HepG2 (cell line): ENCODE measurements around the gene FAM13B. TPM values are rescaled to one million over a fixed set of nuclear protein-coding genes. Genes with fewer than 3 reads are reported as not detected.
"Not testable (repeated sequence)": the region's sequence is repeated elsewhere in the genome, so short reads cannot be mapped to it uniquely, and the experiment has no call there.

ENCODE experiments used
- ATAC-seq: fragments of 200-7000 bp; cut with Tn5 transposase; 3 replicates; pipeline ENCODE4 v1.9.1; 2020; ENCODE audit warnings: mild to moderate bottlenecking, moderate library complexity
- BruUV-seq: library from RNA; stranded (reverse); fragments of 400-500 nt; replicated peaks from 2 replicates; lab custom pipeline; 2021; lab: Mats Ljungman, UMichigan
- CTCF ChIA-PET: fragments of 300-600 bp; formaldehyde crosslinking; extraction: SDS; loops from one replicate; lab custom pipeline; 2021; ENCODE audit warnings: low total read pairs, inconsistent platforms, low intra/inter-chr PET ratio; lab: Yijun Ruan, JAX
- POLR2A ChIA-PET: fragments of 350-600 bp; sonication (Branson Sonifier 250); formaldehyde crosslinking; loops from one replicate; lab custom pipeline; 2020; ENCODE audit warnings: antibody characterized with exemption, inconsistent platforms; lab: Yijun Ruan, JAX
- DNase-seq: peaks from one replicate; pipeline ENCODE4 v3.0.0-alpha.2; 2015; ENCODE audit warnings: low spot score
- FAIRE-seq: peaks from 3 replicates; lab custom pipeline; 2011; peaks lifted over from hg19 to GRCh38; lab: Jason Lieb, UNC
- H2AFZ ChIP-seq: one replicate; pipeline ENCODE4 v1.6.1; 2011; ENCODE audit warnings: low read length, inconsistent platforms
- H3K27ac ChIP-seq: fragments of 300-600 bp; 3 replicates; pipeline ENCODE4 v1.8.0; 2011; ENCODE audit warnings: mixed run types, mild to moderate bottlenecking, mixed read lengths, low read length, inconsistent platforms; ENCODE audit not compliant: insufficient read depth; ENCODE audit errors: extremely low read length
- H3K27me3 ChIP-seq, 2 experiments: fragments of 200-600 bp in 1 of 2; 2 replicates in 1 of 2; 3 replicates in 1 of 2; pipeline versions ENCODE4 v1.6.0 to v1.8.0; 2011; ENCODE audit warnings: low read length in 2 of 2, mild to moderate bottlenecking in 2 of 2, moderate library complexity in 2 of 2, inconsistent platforms in 1 of 2; ENCODE audit not compliant: insufficient read depth in 2 of 2, control insufficient read depth in 1 of 2
- H3K36me3 ChIP-seq, 2 experiments: fragments of 200-600 bp in 1 of 2; replicated peaks in 1 of 2; 2 replicates in 1 of 2; 3 replicates in 1 of 2; pipeline versions ENCODE4 v1.5.1 to v1.8.0; 2011; ENCODE audit warnings: low read length in 2 of 2, inconsistent platforms in 1 of 2; ENCODE audit not compliant: insufficient read depth in 2 of 2, control insufficient read depth in 1 of 2
- H3K4me1 ChIP-seq: 2 replicates; pipeline ENCODE4 v1.5.1; 2012; ENCODE audit warnings: low read length, inconsistent platforms; ENCODE audit not compliant: insufficient read depth
- H3K4me2 ChIP-seq: 2 replicates; pipeline ENCODE4 v1.6.0; 2011; ENCODE audit warnings: low read depth, low read length, inconsistent platforms
- H3K4me3 ChIP-seq, 3 experiments: fragments of 200-600 bp in 1 of 3; sonication (generic), shearing (Covaris generic) in 1 of 3; replicated peaks in 1 of 3; 2 replicates each; pipeline ENCODE4 v1.5.1; 2011 to 2016; ENCODE audit warnings: low read length in 3 of 3, inconsistent platforms in 2 of 3, low read depth in 2 of 3, mild to moderate bottlenecking in 2 of 3, control low read depth in 1 of 3, mixed read lengths in 1 of 3; ENCODE audit not compliant: insufficient read depth in 1 of 3
- H3K79me2 ChIP-seq: one replicate; pipeline ENCODE4 v1.6.1; 2011; ENCODE audit warnings: low read length, inconsistent platforms; ENCODE audit not compliant: insufficient read depth
- H3K9ac ChIP-seq: 2 replicates; pipeline ENCODE4 v1.6.0; 2011; ENCODE audit warnings: mild to moderate bottlenecking, low read depth, low read length, inconsistent platforms; ENCODE audit not compliant: insufficient read depth
- H3K9me3 ChIP-seq: 2 replicates; pipeline ENCODE4 v1.5.1; 2012; ENCODE audit warnings: mild to moderate bottlenecking, low read length
- H4K20me1 ChIP-seq: 2 replicates; pipeline ENCODE4 v1.6.0; 2011; ENCODE audit warnings: inconsistent platforms, mild to moderate bottlenecking, low read length, moderate library complexity; ENCODE audit not compliant: insufficient read depth
- CEBPG ChIP-seq: IDR thresholded peaks from 2 replicates; pipeline ENCODE4 v1.6.1; 2016
- FOXA3 ChIP-seq: IDR thresholded peaks from 2 replicates; pipeline ENCODE4 v1.6.1; 2016; ENCODE audit warnings: missing genetic modification reagents, missing compliant biosample characterization
- HCFC1 ChIP-seq: fragments of 150-350 bp; IDR thresholded peaks from 2 replicates; pipeline ENCODE4 v1.6.1; 2014; ENCODE audit warnings: low read depth, low read length
- HHEX ChIP-seq: IDR thresholded peaks from 2 replicates; pipeline ENCODE4 v1.6.1; 2016; ENCODE audit warnings: control low read depth
- MIXL1 ChIP-seq: IDR thresholded peaks from 2 replicates; pipeline ENCODE4 v1.6.1; 2016
- RAD21 ChIP-seq: fragments of 450-650 bp; formaldehyde crosslinking; IDR thresholded peaks from 2 replicates; pipeline ENCODE4 v1.5.0; 2020; ENCODE audit warnings: mild to moderate bottlenecking
- SAP130 ChIP-seq: IDR thresholded peaks from 2 replicates; pipeline ENCODE4 v1.6.1; 2016; ENCODE audit warnings: low read depth
- SMC3 ChIP-seq: IDR thresholded peaks from 2 replicates; pipeline ENCODE4 v1.6.1; 2011; ENCODE audit warnings: low read length, improper control_type of control experiment
- SRF ChIP-seq: IDR thresholded peaks from 2 replicates; pipeline ENCODE4 v1.6.1; 2011; ENCODE audit warnings: mild to moderate bottlenecking, low read depth, low read length, moderate library complexity
- STAG1 ChIP-seq: sonication (generic); formaldehyde crosslinking; IDR thresholded peaks from 2 replicates; pipeline ENCODE4 v1.4.0; 2020; ENCODE audit warnings: missing genetic modification reagents
- TEAD3 ChIP-seq: optimal IDR thresholded peaks from 2 replicates; pipeline ENCODE3; 2016; ENCODE audit warnings: borderline replicate concordance
- TOE1 ChIP-seq: sonication (generic); formaldehyde crosslinking; IDR thresholded peaks from 2 replicates; pipeline ENCODE4 v1.4.0; 2020; ENCODE audit warnings: mild to moderate bottlenecking, missing genetic modification reagents
- ZFYVE20 ChIP-seq: sonication (generic); formaldehyde crosslinking; IDR thresholded peaks from 2 replicates; pipeline ENCODE4 v1.8.0; 2023; ENCODE audit warnings: low read depth, mild to moderate bottlenecking, moderate library complexity, missing genetic modification reagents, borderline replicate concordance
- ZNF670 ChIP-seq: sonication (generic); formaldehyde crosslinking; IDR thresholded peaks from 2 replicates; pipeline ENCODE4 v1.8.0; 2022; ENCODE audit warnings: mild to moderate bottlenecking, missing genetic modification reagents, borderline replicate concordance
- WGBS: methylation state at CpG from one replicate; pipeline ENCODE4 v1.1.6; 2017; ENCODE audit warnings: low lambda C conversion rate; 5-methylcytosine and 5-hydroxymethylcytosine counted together
- in situ Hi-C: cut with HindIII; loops from 2 replicates; pipeline ENCODE4 v1.10.0; 2017; ENCODE audit warnings: low pct_unique_long_range_greater_than_20kb; ENCODE audit not compliant: extremely low pct_ligation_motif_present
- intact Hi-C: fragments of 100-400 bp; cut with micrococcal nuclease; formaldehyde crosslinking; loops from one replicate; pipeline ENCODE4 v1.10.0; 2022; ENCODE audit not compliant: unreplicated experiment
- polyA plus RNA-seq, 8 experiments: library from polyadenylated mRNA; depleted of rRNA in 3 of 8; stranded (reverse) in 7 of 8; unstranded in 1 of 8; fragments of >200 nt; fragmentation: Illumina TruSeq in 4 of 8; extraction: Trizol in 4 of 8; gene quantifications; 2 replicates each; pipeline versions ENCODE4 v1.2.1 to v1.2.3, GENCODE V29; 2011 to 2016; ENCODE audit warnings: low read depth in 4 of 8, missing spikeins in 1 of 8, mixed read lengths in 1 of 8; ENCODE audit not compliant: insufficient read depth in 1 of 8
- total RNA-seq, 5 experiments: library from RNA; depleted of rRNA; stranded (reverse); fragments of >200 nt; fragmentation: Illumina TruSeq; extraction: Trizol; gene quantifications; 2 replicates each; pipeline ENCODE4 v1.2.3, GENCODE V29; 2016; ENCODE audit warnings: low read depth in 1 of 5
- TF ChIP-seq, protein P1 (sequence below): sonication (generic); formaldehyde crosslinking; IDR thresholded peaks from 2 replicates; pipeline ENCODE4 v1.5.0; 2020; ENCODE audit warnings: mild to moderate bottlenecking, missing genetic modification reagents, moderate library complexity
- TF ChIP-seq, protein P2 (sequence below): IDR thresholded peaks from 2 replicates; pipeline ENCODE4 v1.6.1; 2012; ENCODE audit warnings: low read depth, low read length, improper control_type of control experiment

The FAM13B gene
- total and polyA plus RNA-seq, 2 of the 13 experiments (the other 11 are each of a cell fraction or from before 2014, with no cell fraction given), result 6.9 to 11.5 TPM

DNA sequence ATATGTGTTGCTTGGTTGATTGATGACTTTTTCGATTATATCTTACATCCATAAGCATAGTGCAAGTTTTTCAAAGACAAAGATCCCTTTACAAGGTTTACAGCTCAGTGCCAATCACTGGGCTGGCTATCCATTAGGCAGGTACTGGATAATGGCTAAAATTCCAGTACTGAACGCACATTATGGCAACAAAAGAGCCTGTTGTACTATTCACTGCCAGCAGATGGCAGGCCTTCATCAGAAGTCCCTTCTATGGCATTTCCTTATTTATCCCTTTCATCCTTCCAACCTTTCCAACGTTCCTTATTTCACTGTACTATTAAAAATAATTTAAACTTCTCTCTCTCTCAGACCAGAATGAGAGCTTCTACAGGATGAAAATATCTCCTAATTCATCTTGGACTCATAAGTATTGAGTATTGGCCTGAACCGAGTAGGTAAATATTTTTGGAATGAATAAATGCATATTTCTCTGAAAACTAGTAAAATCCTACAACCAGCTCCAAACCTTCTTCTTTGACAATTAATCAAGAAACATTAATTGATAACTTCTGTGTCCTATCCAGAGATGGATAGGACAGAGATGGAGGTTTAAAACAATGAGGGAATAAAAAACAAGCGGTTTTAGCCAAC lies 44.3 kb upstream of the FAM13B start:
- Histone ChIP-seq H3K27ac (no peak overlapping the region), H3K9ac (no peak overlapping the region), H3K4me1 (peaks cover 12% of the 10 kb centered on the region), H3K9me3 (no peaks in the 10 kb centered on the region), H4K20me1 (no peaks in the 10 kb centered on the region), H2AFZ (no peak overlapping the region), H3K4me3 (no peak overlapping the region), H3K36me3 (no peaks in the 10 kb centered on the region), H3K27me3 (no peaks in the 10 kb centered on the region; a peak in 1 of 5 replicates), H3K4me2 (no peak overlapping the region), H3K79me2 (no peaks in the 10 kb centered on the region)
- POLR2A ChIA-PET, result no interaction called here
- CTCF ChIA-PET, result interaction anchor here (0.6 to 5.2 kb wide), 4 partner anchors 9 to 206 kb away, joined by 4 to 69 read pairs (median 7); no protein-coding TSS in a partner anchor
- ATAC-seq (peak; percentile 71), DNase-seq (peak; percentile 61), FAIRE-seq (peak; percentile 36)
- TF ChIP-seq CEBPG (CRISPR knock-in tag), result 0 out of 2 replicates have a peak, but pooled peaks have one; percentile 24
- peak; percentile 21; the same call in 1 of the 2 replicates for TF ChIP-seq FOXA3 (CRISPR knock-in tag)
- TF ChIP-seq HCFC1, result no peak
- TF ChIP-seq ZFYVE20, result no peak
- TF ChIP-seq STAG1 (CRISPR knock-in tag), result peak; percentile 93
- no peak for TF ChIP-seq ZNF670 (CRISPR knock-in tag)
- TF ChIP-seq, protein P1, sequence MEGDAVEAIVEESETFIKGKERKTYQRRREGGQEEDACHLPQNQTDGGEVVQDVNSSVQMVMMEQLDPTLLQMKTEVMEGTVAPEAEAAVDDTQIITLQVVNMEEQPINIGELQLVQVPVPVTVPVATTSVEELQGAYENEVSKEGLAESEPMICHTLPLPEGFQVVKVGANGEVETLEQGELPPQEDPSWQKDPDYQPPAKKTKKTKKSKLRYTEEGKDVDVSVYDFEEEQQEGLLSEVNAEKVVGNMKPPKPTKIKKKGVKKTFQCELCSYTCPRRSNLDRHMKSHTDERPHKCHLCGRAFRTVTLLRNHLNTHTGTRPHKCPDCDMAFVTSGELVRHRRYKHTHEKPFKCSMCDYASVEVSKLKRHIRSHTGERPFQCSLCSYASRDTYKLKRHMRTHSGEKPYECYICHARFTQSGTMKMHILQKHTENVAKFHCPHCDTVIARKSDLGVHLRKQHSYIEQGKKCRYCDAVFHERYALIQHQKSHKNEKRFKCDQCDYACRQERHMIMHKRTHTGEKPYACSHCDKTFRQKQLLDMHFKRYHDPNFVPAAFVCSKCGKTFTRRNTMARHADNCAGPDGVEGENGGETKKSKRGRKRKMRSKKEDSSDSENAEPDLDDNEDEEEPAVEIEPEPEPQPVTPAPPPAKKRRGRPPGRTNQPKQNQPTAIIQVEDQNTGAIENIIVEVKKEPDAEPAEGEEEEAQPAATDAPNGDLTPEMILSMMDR (CRISPR knock-in tag), result peak; percentile 85
- TF ChIP-seq, protein P2, sequence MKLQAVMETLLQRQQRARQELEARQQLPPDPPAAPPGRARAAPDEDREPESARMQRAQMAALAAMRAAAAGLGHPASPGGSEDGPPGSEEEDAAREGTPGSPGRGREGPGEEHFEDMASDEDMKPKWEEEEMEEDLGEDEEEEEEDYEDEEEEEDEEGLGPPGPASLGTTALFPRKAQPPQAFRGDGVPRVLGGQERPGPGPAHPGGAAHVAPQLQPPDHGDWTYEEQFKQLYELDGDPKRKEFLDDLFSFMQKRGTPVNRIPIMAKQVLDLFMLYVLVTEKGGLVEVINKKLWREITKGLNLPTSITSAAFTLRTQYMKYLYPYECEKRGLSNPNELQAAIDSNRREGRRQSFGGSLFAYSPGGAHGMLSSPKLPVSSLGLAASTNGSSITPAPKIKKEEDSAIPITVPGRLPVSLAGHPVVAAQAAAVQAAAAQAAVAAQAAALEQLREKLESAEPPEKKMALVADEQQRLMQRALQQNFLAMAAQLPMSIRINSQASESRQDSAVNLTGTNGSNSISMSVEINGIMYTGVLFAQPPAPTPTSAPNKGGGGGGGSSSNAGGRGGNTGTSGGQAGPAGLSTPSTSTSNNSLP, result 0 out of 2 replicates have a peak, but pooled peaks have one; percentile 25
- peak; percentile 98 for TF ChIP-seq SMC3
- TF ChIP-seq TOE1 (CRISPR knock-in tag), result 0 out of 2 replicates have a peak, but pooled peaks have one; percentile 46
- no peak for TF ChIP-seq HHEX (CRISPR knock-in tag)
- TF ChIP-seq RAD21 (CRISPR knock-in tag), result peak; percentile 75
- peak; percentile 28 for TF ChIP-seq TEAD3 (CRISPR knock-in tag)
- peak; percentile 57; the same call in 1 of the 2 replicates for TF ChIP-seq SRF
- 0 out of 2 replicates have a peak, but pooled peaks have one; percentile 18 for TF ChIP-seq SAP130
- TF ChIP-seq MIXL1 (CRISPR knock-in tag), result 0 out of 2 replicates have a peak, but pooled peaks have one; percentile 20
- 31% methylated on average over 5 of the region's 5 CpGs for WGBS
- BruUV-seq, result no TSS peak
- in situ Hi-C loops, result loop anchor here (5.0 kb wide), 1 partner anchor 50 kb away; no protein-coding TSS in a partner anchor
- intact Hi-C loops, result loop anchor here (1.0 kb wide), 1 partner anchor 56 kb away; no protein-coding TSS in a partner anchor

DNA sequence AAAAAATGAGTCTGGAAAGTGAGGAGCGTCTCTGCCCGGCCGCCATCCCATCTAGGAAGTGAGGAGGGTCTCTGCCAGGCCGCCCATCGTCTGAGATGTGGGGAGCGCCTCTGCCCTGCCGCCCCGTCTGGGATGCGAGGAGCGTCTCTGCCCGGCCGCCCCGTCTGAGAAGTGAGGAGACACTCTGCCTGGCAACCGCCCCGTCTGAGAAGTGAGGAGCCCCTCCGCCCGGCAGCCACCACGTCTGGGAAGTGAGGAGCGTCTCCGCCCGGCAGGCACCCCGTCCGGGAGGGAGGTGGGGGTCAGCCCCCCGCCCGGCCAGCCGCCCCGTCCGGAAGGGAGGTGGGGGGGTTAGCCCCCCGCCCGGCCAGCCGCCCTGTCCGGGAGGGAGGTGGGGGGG lies 37.1 kb upstream of the FAM13B start:
- H3K9me3 ChIP-seq, H2AFZ ChIP-seq, H3K36me3 ChIP-seq, H3K27ac ChIP-seq, POLR2A ChIA-PET, FAIRE-seq, H3K4me1 ChIP-seq, DNase-seq, H4K20me1 ChIP-seq, ATAC-seq, H3K9ac ChIP-seq, in situ Hi-C loops, H3K4me2 ChIP-seq, H3K27me3 ChIP-seq, BruUV-seq, H3K79me2 ChIP-seq, intact Hi-C loops, H3K4me3 ChIP-seq: not testable (repeated sequence)
- CTCF ChIA-PET, result interaction anchor here (2.9 kb wide), 1 partner anchor 33 kb away, joined by 68 read pairs; no protein-coding TSS in a partner anchor
- WGBS, result 78% methylated on average over 3 of the region's 32 CpGs
